ENCODE measurements around the gene NPC1L1. TPM values are rescaled to one million over a fixed set of nuclear protein-coding genes. Genes with fewer than 3 reads are reported as not detected.

NPC1L1 gene
- total and polyA plus RNA-seq, 2 experiments from 2014 or later = 20.6 to 25.8 TPM

DNA sequence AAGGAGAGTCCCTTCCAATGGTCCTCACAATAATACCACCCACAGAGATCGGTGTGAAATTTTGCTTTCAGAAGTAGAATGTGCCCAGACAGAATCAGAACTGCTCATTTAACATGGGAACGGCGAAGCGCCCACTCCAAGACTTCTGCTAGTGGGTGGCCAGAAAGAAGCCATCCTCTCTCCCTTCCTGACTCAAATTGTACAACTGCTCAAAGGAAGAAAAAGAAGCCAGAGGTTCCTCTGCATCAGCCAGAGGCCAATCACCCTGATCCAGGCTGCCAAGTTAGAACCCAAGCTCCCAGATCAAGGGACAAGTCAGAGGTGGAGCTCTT, 73.9 kb downstream of the NPC1L1 start:
- no peaks in the 10 kb centered on the region for H3K36me3 ChIP-seq (replicated peaks; ENCODE audit: insufficient read depth, low read depth)
- TF ChIP-seq, protein P1, sequence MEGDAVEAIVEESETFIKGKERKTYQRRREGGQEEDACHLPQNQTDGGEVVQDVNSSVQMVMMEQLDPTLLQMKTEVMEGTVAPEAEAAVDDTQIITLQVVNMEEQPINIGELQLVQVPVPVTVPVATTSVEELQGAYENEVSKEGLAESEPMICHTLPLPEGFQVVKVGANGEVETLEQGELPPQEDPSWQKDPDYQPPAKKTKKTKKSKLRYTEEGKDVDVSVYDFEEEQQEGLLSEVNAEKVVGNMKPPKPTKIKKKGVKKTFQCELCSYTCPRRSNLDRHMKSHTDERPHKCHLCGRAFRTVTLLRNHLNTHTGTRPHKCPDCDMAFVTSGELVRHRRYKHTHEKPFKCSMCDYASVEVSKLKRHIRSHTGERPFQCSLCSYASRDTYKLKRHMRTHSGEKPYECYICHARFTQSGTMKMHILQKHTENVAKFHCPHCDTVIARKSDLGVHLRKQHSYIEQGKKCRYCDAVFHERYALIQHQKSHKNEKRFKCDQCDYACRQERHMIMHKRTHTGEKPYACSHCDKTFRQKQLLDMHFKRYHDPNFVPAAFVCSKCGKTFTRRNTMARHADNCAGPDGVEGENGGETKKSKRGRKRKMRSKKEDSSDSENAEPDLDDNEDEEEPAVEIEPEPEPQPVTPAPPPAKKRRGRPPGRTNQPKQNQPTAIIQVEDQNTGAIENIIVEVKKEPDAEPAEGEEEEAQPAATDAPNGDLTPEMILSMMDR (IDR thresholded peaks at IDR 0.05; ENCODE audit: poor library complexity) = no peak
- TF ChIP-seq EZH2phosphoT487 (IDR thresholded peaks at IDR 0.05; ENCODE audit: low read depth, severe bottlenecking, unreplicated experiment) (no peak), EZH2 (IDR thresholded peaks at IDR 0.05; ENCODE audit: borderline replicate concordance) (no peak)
- H3K4me3 ChIP-seq = no peak overlapping the region
- peaks cover 21% of the 10 kb centered on the region for H3K4me1 ChIP-seq (ENCODE audit: insufficient read depth)
- H3K79me2 ChIP-seq = peaks cover 93% of the 10 kb centered on the region
- no peak overlapping the region for H2AFZ ChIP-seq
- H3K4me2 ChIP-seq = no peak overlapping the region
- 97% methylated on average over 4 of the region's 4 CpGs for WGBS (ENCODE audit: low lambda C conversion rate, missing lambda C conversion rate)
- DNase-seq (ENCODE audit: low spot score) = no peak
- H3K9me2 ChIP-seq (replicated peaks; ENCODE audit: insufficient read depth) = no peaks in the 10 kb centered on the region
- no peaks in the 10 kb centered on the region for H3K27me3 ChIP-seq
- peaks cover 2% of the 10 kb centered on the region for H4K20me1 ChIP-seq (ENCODE audit: insufficient read depth, poor library complexity, severe bottlenecking)
- H3K9me3 ChIP-seq (ENCODE audit: low read depth) = no peaks in the 10 kb centered on the region
- no peak overlapping the region for H3K27ac ChIP-seq

DNA sequence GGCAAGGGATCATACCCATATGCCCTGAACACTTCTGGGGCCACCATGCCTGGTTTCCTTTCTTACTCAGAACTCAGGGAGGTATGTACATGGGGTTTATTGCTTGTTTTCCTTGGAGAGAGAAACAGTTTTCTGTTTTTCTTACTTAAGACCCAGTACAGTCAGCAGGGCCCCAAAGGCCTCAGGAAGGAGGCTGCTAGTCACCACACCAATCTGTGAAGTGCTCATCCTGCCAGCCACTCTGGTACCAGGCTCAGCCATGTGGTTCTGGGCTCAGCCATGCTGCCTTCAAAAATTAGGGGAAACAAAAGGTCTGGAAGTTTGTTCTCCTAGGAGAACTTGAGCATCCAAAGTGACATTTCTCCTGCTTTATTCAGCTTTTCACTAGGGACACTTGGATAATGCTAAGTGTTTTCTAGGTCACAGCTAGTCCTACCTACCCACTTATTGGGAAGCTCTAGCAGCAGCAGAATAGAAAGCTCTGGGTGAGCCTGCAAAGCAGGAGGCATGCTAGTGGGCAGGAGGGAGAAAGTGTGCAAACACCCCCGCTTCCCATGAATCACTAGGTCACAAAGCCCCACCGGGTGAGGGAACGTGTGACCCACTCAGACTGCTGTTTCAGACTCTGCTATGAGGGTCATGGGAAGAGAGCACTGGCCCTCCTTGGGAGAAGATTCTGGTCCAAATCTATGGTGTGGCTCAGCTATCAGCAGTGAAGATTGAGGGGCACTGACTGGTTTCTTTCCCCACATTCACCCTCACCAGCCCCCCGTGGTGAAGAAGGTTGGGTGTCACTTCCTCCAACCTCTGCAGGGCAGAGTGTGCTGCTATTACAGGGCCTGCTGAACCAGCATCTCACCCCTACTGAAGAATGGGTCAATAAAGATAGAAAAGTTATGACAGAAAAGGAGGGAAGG, 74.6 kb downstream of the NPC1L1 start:
- no peak for DNase-seq (ENCODE audit: low spot score)
- no peak overlapping the region for H3K27ac ChIP-seq
- peaks cover 6% of the 10 kb centered on the region for H4K20me1 ChIP-seq (ENCODE audit: insufficient read depth, poor library complexity, severe bottlenecking)
- no peaks in the 10 kb centered on the region for H3K36me3 ChIP-seq (replicated peaks; ENCODE audit: insufficient read depth, low read depth)
- no peaks in the 10 kb centered on the region for H3K9me2 ChIP-seq (replicated peaks; ENCODE audit: insufficient read depth)
- no peaks in the 10 kb centered on the region for H3K9me3 ChIP-seq (ENCODE audit: low read depth)
- H3K4me2 ChIP-seq = no peak overlapping the region
- 97% methylated on average over 4 of the region's 4 CpGs for WGBS (ENCODE audit: low lambda C conversion rate, missing lambda C conversion rate)
- H3K79me2 ChIP-seq = peaks cover 91% of the 10 kb centered on the region
- H2AFZ ChIP-seq = no peak overlapping the region
- no peak overlapping the region for H3K4me3 ChIP-seq
- H3K4me1 ChIP-seq (ENCODE audit: insufficient read depth) = peaks cover 21% of the 10 kb centered on the region
- TF ChIP-seq EZH2 (IDR thresholded peaks at IDR 0.05; ENCODE audit: borderline replicate concordance) (no peak), EZH2phosphoT487 (IDR thresholded peaks at IDR 0.05; ENCODE audit: low read depth, severe bottlenecking, unreplicated experiment) (no peak)
- TF ChIP-seq, protein P1 (IDR thresholded peaks at IDR 0.05; ENCODE audit: poor library complexity) = no peak
- no peaks in the 10 kb centered on the region for H3K27me3 ChIP-seq

DNA sequence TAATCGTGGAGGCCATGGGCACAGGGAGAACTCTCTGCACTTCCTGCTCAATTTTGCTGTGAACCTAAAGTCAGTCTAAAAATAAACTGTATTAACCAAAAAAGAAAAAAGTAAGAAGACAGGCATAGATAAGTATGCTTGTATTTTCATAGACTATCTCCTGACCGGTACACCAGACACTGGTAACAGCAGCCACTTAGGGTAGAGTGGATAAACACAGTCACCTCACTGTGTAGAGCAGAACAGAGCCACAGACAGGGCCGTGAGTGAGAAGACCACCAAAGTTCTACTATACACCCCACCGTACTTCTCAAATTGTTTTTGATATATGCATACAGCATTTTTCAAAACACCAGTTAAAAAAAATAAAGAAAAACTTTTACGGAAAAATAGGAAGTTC, 75.6 kb downstream of the NPC1L1 start:
- no peak overlapping the region for H3K27ac ChIP-seq
- H3K9me2 ChIP-seq (replicated peaks; ENCODE audit: insufficient read depth) = no peaks in the 10 kb centered on the region
- H3K4me2 ChIP-seq = no peak overlapping the region
- H3K36me3 ChIP-seq (replicated peaks; ENCODE audit: insufficient read depth, low read depth) = no peaks in the 10 kb centered on the region
- H3K27me3 ChIP-seq = no peaks in the 10 kb centered on the region
- TF ChIP-seq, protein P1 (IDR thresholded peaks at IDR 0.05; ENCODE audit: poor library complexity) = no peak
- TF ChIP-seq EZH2 (IDR thresholded peaks at IDR 0.05; ENCODE audit: borderline replicate concordance) (no peak), EZH2phosphoT487 (IDR thresholded peaks at IDR 0.05; ENCODE audit: low read depth, severe bottlenecking, unreplicated experiment) (no peak)
- WGBS (ENCODE audit: low lambda C conversion rate, missing lambda C conversion rate) = 93% methylated on average over 5 of the region's 5 CpGs
- H4K20me1 ChIP-seq (ENCODE audit: insufficient read depth, poor library complexity, severe bottlenecking) = peaks cover 12% of the 10 kb centered on the region
- no peak overlapping the region for H2AFZ ChIP-seq
- no peaks in the 10 kb centered on the region for H3K9me3 ChIP-seq (ENCODE audit: low read depth)
- no peak overlapping the region for H3K4me3 ChIP-seq
- peaks cover 91% of the 10 kb centered on the region for H3K79me2 ChIP-seq
- H3K4me1 ChIP-seq (ENCODE audit: insufficient read depth) = peaks cover 12% of the 10 kb centered on the region
- no peak for DNase-seq (ENCODE audit: low spot score)

Measured in hepatocyte (in vitro differentiated cells).